Stomach (tissue), 4 donors: ENCODE data around the gene CES1.

Experiments
- EP300 ChIP-seq: sonication (generic); formaldehyde crosslinking; IDR thresholded peaks from one replicate; pipeline ENCODE4 v1.6.1; 2017; ENCODE audit warnings: antibody characterized with exemption
- POLR2A ChIP-seq, 4 donors: fragments of 450-650 bp; IDR thresholded peaks; one replicate each; pipeline ENCODE4 v1.6.1; 2016; ENCODE audit warnings: antibody characterized with exemption in 4 of 4, control low read depth in 2 of 4, mild to moderate bottlenecking in 1 of 4, moderate library complexity in 1 of 4
- POLR2AphosphoS5 ChIP-seq, 3 donors: sonication (generic); formaldehyde crosslinking; IDR thresholded peaks; one replicate each; pipeline ENCODE4 v1.6.1; 2016; ENCODE audit warnings: antibody characterized with exemption in 3 of 3
- TF ChIP-seq, protein P1 (sequence below), 7 experiments: fragments of 450-650 bp in 4 of 7; fragments of 200-600 bp in 3 of 7; sonication (generic) in 3 of 7; IDR thresholded peaks; one replicate each; pipeline ENCODE4 v1.5.1; 2016 to 2019; ENCODE audit warnings: antibody characterized with exemption in 7 of 7, control low read depth in 2 of 7, mild to moderate bottlenecking in 1 of 7

DNA sequence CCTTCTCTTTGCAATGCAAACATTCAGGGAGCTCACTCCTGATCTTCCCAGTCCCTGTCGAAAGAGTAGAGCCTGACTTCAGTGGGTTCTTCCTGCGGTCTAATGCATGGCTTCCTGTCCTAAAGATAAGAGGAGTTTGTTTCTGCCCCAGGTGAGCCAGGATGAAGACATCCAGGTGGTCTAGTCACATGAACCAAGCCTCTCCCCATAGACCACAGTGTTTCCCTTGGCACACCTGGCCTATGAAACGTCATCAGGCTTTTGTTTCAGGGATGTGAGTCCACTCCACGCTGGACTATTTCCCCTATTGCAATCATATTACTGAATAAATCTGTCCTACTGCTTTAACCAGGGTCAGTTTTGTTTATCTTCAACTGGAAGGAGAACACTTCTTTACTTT, 21.1 kb downstream of the CES1 start:
- TF ChIP-seq, protein P1, sequence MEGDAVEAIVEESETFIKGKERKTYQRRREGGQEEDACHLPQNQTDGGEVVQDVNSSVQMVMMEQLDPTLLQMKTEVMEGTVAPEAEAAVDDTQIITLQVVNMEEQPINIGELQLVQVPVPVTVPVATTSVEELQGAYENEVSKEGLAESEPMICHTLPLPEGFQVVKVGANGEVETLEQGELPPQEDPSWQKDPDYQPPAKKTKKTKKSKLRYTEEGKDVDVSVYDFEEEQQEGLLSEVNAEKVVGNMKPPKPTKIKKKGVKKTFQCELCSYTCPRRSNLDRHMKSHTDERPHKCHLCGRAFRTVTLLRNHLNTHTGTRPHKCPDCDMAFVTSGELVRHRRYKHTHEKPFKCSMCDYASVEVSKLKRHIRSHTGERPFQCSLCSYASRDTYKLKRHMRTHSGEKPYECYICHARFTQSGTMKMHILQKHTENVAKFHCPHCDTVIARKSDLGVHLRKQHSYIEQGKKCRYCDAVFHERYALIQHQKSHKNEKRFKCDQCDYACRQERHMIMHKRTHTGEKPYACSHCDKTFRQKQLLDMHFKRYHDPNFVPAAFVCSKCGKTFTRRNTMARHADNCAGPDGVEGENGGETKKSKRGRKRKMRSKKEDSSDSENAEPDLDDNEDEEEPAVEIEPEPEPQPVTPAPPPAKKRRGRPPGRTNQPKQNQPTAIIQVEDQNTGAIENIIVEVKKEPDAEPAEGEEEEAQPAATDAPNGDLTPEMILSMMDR (IDR thresholded peaks at IDR 0.05) = no peak
- no peak for TF ChIP-seq EP300
- no peak for TF ChIP-seq POLR2AphosphoS5 (IDR thresholded peaks at IDR 0.05)
- TF ChIP-seq POLR2A (IDR thresholded peaks at IDR 0.05) = no peak
